Endothelial cell (in vitro differentiated cells): ENCODE data around the gene GEN1. TPM values are rescaled to one million over a fixed set of nuclear protein-coding genes. Genes with fewer than 3 reads are reported as not detected.

ENCODE experiments used
- DNase-seq: peaks from one replicate; pipeline ENCODE4 v3.0.0; 2021; ENCODE audit warnings: low spot score
- H3K27ac Mint-ChIP-seq: one replicate; pipeline ENCODE4 v1.8.0; 2021; ENCODE audit warnings: mixed read lengths, inconsistent platforms; ENCODE audit not compliant: unreplicated experiment
- H3K27me3 Mint-ChIP-seq: one replicate; pipeline ENCODE4 v1.8.0; 2021; ENCODE audit warnings: mild to moderate bottlenecking, moderate library complexity, mixed read lengths, inconsistent platforms; ENCODE audit not compliant: unreplicated experiment
- H3K36me3 Mint-ChIP-seq: one replicate; pipeline ENCODE4 v1.8.0; 2021; ENCODE audit warnings: mild to moderate bottlenecking, low read depth, mixed read lengths, inconsistent platforms; ENCODE audit not compliant: unreplicated experiment
- H3K4me1 Mint-ChIP-seq: one replicate; pipeline ENCODE4 v1.8.0; 2021; ENCODE audit warnings: mild to moderate bottlenecking, mixed read lengths, inconsistent platforms; ENCODE audit not compliant: unreplicated experiment
- H3K4me3 Mint-ChIP-seq: one replicate; pipeline ENCODE4 v1.8.0; 2021; ENCODE audit warnings: mild to moderate bottlenecking, mixed read lengths, inconsistent platforms; ENCODE audit not compliant: unreplicated experiment
- H3K9me3 Mint-ChIP-seq: one replicate; pipeline ENCODE4 v1.8.0; 2021; ENCODE audit warnings: mixed read lengths, inconsistent platforms; ENCODE audit not compliant: unreplicated experiment
- total RNA-seq: library from RNA; stranded (reverse); fragmentation: NEBNext Ultra II Directional; extraction: Animal tissue kit (Norgen Biotek cat#: 25700); gene quantifications from one replicate; pipeline ENCODE4 v1.2.1, GENCODE V29; 2021; ENCODE audit not compliant: unreplicated experiment
- TF ChIP-seq, protein P1 (sequence below): fragments of 200-600 bp; sonication (generic); IDR thresholded peaks from one replicate; pipeline ENCODE4 v1.5.0; 2021; ENCODE audit warnings: antibody characterized with exemption; ENCODE audit not compliant: unreplicated experiment

GEN1 gene
- total RNA-seq, 1 donor from 2014 or later, result 12.3 TPM

DNA sequence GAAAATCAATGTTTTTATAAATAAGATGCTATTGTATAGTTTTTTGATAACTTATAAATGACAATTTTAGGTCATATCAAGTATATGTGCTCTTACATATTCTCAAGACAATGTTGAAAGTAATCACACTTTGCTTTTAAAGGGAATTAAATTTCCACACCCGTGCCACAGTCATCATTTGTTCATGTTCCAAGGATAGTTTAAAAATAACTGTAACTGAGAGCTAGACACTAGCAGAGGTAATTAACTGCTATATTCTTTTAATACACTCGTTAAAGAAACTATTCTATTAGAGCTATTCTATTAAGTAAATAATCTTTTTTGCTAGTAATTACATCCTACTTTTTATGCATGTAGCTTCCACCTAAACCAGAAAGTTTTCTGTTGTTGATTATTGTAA, 18.0 kb downstream of the GEN1 start:
- Mint-ChIP-seq H3K4me3 (no peak overlapping the region), H3K9me3 (no peaks in the 10 kb centered on the region), H3K27ac (no peak overlapping the region), H3K36me3 (no peaks in the 10 kb centered on the region), H3K4me1 (no peaks in the 10 kb centered on the region), H3K27me3 (peaks cover 1% of the 10 kb centered on the region)
- no peak for DNase-seq
- TF ChIP-seq, protein P1, sequence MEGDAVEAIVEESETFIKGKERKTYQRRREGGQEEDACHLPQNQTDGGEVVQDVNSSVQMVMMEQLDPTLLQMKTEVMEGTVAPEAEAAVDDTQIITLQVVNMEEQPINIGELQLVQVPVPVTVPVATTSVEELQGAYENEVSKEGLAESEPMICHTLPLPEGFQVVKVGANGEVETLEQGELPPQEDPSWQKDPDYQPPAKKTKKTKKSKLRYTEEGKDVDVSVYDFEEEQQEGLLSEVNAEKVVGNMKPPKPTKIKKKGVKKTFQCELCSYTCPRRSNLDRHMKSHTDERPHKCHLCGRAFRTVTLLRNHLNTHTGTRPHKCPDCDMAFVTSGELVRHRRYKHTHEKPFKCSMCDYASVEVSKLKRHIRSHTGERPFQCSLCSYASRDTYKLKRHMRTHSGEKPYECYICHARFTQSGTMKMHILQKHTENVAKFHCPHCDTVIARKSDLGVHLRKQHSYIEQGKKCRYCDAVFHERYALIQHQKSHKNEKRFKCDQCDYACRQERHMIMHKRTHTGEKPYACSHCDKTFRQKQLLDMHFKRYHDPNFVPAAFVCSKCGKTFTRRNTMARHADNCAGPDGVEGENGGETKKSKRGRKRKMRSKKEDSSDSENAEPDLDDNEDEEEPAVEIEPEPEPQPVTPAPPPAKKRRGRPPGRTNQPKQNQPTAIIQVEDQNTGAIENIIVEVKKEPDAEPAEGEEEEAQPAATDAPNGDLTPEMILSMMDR, result no peak

- Mint-ChIP-seq H3K36me3 (no peaks in the 10 kb centered on the region), H3K27ac (no peak overlapping the region), H3K4me3 (no peak overlapping the region), H3K9me3 (no peaks in the 10 kb centered on the region), H3K4me1 (no peaks in the 10 kb centered on the region), H3K27me3 (peaks cover 1% of the 10 kb centered on the region)
- no peak for DNase-seq
- TF ChIP-seq, protein P1, result no peak
Observed at GRCh38 chr2:17772532-17772931, 18.6 kb downstream of the GEN1 start.

DNA sequence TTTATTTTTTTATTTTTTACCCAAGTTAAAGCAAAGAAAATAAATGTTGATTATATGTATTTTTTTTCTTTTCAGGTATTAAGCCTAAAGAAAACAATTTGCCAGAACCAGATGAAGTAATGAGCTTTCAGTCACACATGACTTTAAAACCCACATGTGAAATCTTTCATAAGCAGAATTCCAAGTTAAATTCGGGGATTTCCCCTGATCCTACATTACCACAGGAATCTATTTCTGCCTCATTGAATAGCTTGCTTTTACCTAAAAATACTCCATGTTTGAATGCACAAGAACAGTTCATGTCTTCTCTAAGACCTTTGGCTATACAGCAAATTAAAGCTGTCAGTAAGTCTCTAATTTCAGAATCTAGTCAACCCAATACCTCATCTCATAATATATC, 26.6 kb downstream of the GEN1 start:
- no peaks in the 10 kb centered on the region for H3K27me3 Mint-ChIP-seq
- H3K4me3 Mint-ChIP-seq, result no peak overlapping the region
- H3K27ac Mint-ChIP-seq, result no peak overlapping the region
- TF ChIP-seq, protein P1, result no peak
- no peaks in the 10 kb centered on the region for H3K4me1 Mint-ChIP-seq
- peaks cover 4% of the 10 kb centered on the region for H3K36me3 Mint-ChIP-seq
- no peaks in the 10 kb centered on the region for H3K9me3 Mint-ChIP-seq
- DNase-seq, result no peak

- Mint-ChIP-seq H3K9me3 (no peaks in the 10 kb centered on the region), H3K27me3 (no peaks in the 10 kb centered on the region), H3K4me1 (no peaks in the 10 kb centered on the region), H3K27ac (no peak overlapping the region), H3K36me3 (peaks cover 4% of the 10 kb centered on the region), H3K4me3 (no peak overlapping the region)
- no peak for DNase-seq
- TF ChIP-seq, protein P1, result no peak
Observed at GRCh38 chr2:17781482-17781881, 27.5 kb downstream of the GEN1 start.

GRCh38 chr2:17786727-17787126, 32.8 kb downstream of the GEN1 start:
- Mint-ChIP-seq H3K4me1 (no peaks in the 10 kb centered on the region), H3K9me3 (no peaks in the 10 kb centered on the region), H3K4me3 (no peak overlapping the region), H3K27ac (no peak overlapping the region), H3K27me3 (peaks cover 5% of the 10 kb centered on the region), H3K36me3 (no peaks in the 10 kb centered on the region)
- DNase-seq, result no peak
- TF ChIP-seq, protein P1, result no peak
